Measurements from ENCODE around the gene RNF182.
"Not testable (repeated sequence)": the region's sequence is repeated elsewhere in the genome, so short reads cannot be mapped to it uniquely, and the experiment has no call there.

The RNF182 gene

GRCh38 chr6:14001329-14002012 is 76.7 kb downstream of the RNF182 start:
- DNase-seq (ENCODE audit: low read depth), result no peak

GRCh38 chr6:14002176-14002947 is 77.6 kb downstream of the RNF182 start:
- DNase-seq (ENCODE audit: low read depth), result no peak

GRCh38 chr6:14004258-14004657 is 79.5 kb downstream of the RNF182 start:
- DNase-seq (ENCODE audit: low read depth), result no peak

- DNase-seq (ENCODE audit: low read depth), result no peak
Measured at GRCh38 chr6:14008809-14009208, 84.1 kb downstream of the RNF182 start.

GRCh38 chr6:14009431-14009830 is 84.7 kb downstream of the RNF182 start:
- DNase-seq (ENCODE audit: low read depth), result no peak

- no peak for DNase-seq (ENCODE audit: low read depth)
Measured at GRCh38 chr6:14010275-14010674, 85.5 kb downstream of the RNF182 start.

- no peak for DNase-seq (ENCODE audit: low read depth)
Measured at GRCh38 chr6:14012313-14013030, 87.7 kb downstream of the RNF182 start.

- DNase-seq (ENCODE audit: low read depth), result no peak
Measured at GRCh38 chr6:14015964-14016363, 91.2 kb downstream of the RNF182 start.

GRCh38 chr6:14016432-14016831 is 91.7 kb downstream of the RNF182 start:
- DNase-seq (ENCODE audit: low read depth), result no peak

GRCh38 chr6:14016935-14017625 is 92.3 kb downstream of the RNF182 start:
- DNase-seq (ENCODE audit: low read depth), result no peak

- no peak for DNase-seq (ENCODE audit: low read depth)
Measured at GRCh38 chr6:14017626-14018475, 93.1 kb downstream of the RNF182 start.

GRCh38 chr6:14018559-14018958 is 93.8 kb downstream of the RNF182 start:
- not testable (repeated sequence) for DNase-seq (ENCODE audit: low read depth)

GRCh38 chr6:14020551-14020950 is 95.8 kb downstream of the RNF182 start:
- no peak for DNase-seq (ENCODE audit: low read depth)

- DNase-seq (ENCODE audit: low read depth), result no peak
Measured at GRCh38 chr6:14021449-14021848, 96.7 kb downstream of the RNF182 start.

- DNase-seq (ENCODE audit: low read depth), result no peak
Measured at GRCh38 chr6:14022673-14023072, 97.9 kb downstream of the RNF182 start.

GRCh38 chr6:14023855-14024254 is 99.1 kb downstream of the RNF182 start:
- DNase-seq (ENCODE audit: low read depth), result no peak

- no peak for DNase-seq (ENCODE audit: low read depth)
Measured at GRCh38 chr6:14025160-14025559, 100.4 kb downstream of the RNF182 start.

GRCh38 chr6:14026831-14027539 is 102.2 kb downstream of the RNF182 start:
- DNase-seq (ENCODE audit: low read depth), result no peak

GRCh38 chr6:14028631-14029030 is 103.9 kb downstream of the RNF182 start:
- no peak for DNase-seq (ENCODE audit: low read depth)

- no peak for DNase-seq (ENCODE audit: low read depth)
Measured at GRCh38 chr6:14029605-14030004, 104.9 kb downstream of the RNF182 start.

Data from stimulated activated CD4-positive, alpha-beta T cell treated with anti-CD3 and anti-CD28 coated beads, Interleukin-2, amount 100 ng/mL, for 4 hours (primary cell).